Activated CD4-positive, alpha-beta memory T cell treated with anti-CD3 and anti-CD28 coated beads for 36 hours (primary cell): Measurements from ENCODE around the gene LRP5. TPM values are rescaled to one million over a fixed set of nuclear protein-coding genes. Genes with fewer than 3 reads are reported as not detected.

Experiments used
- CTCF ChIA-PET: fragments of 350-600 bp; sonication (Branson Sonifier 250); formaldehyde crosslinking; loops from one replicate; lab custom pipeline; 2021; ENCODE audit warnings: antibody characterized with exemption, inconsistent platforms; lab: Charles Lee
- POLR2A ChIA-PET: fragments of 350-600 bp; sonication (Branson Sonifier 250); formaldehyde crosslinking; loops from one replicate; lab custom pipeline; 2021; ENCODE audit warnings: antibody characterized with exemption; lab: Charles Lee
- DNase-seq: peaks from one replicate; pipeline ENCODE4 v3.0.0-alpha.2; 2020
- H3K27ac Mint-ChIP-seq: one replicate; pipeline ENCODE4 v1.8.0; 2021; ENCODE audit warnings: mixed read lengths
- H3K27me3 Mint-ChIP-seq: one replicate; pipeline ENCODE4 v1.8.0; 2021; ENCODE audit warnings: mixed read lengths
- H3K36me3 Mint-ChIP-seq: one replicate; pipeline ENCODE4 v1.8.0; 2021; ENCODE audit warnings: mixed read lengths
- H3K4me1 Mint-ChIP-seq: one replicate; pipeline ENCODE4 v1.8.0; 2021; ENCODE audit warnings: low read depth, mixed read lengths
- H3K4me3 Mint-ChIP-seq: one replicate; pipeline ENCODE4 v1.8.0; 2021; ENCODE audit warnings: mild to moderate bottlenecking, mixed read lengths
- H3K9me3 Mint-ChIP-seq: one replicate; pipeline ENCODE4 v1.8.0; 2021; ENCODE audit warnings: mixed read lengths
- intact Hi-C: fragments of 100-400 bp; cut with micrococcal nuclease; formaldehyde crosslinking; loops from one replicate; pipeline ENCODE4 v1.15.1; 2023
- total RNA-seq, 2 experiments: library from RNA; stranded (reverse); gene quantifications; one replicate each; pipeline ENCODE4 v1.2.3, GENCODE V29; 2021

Gene LRP5
- total RNA-seq, 2 experiments from 2014 or later: 6.1 to 7.6 TPM

DNA sequence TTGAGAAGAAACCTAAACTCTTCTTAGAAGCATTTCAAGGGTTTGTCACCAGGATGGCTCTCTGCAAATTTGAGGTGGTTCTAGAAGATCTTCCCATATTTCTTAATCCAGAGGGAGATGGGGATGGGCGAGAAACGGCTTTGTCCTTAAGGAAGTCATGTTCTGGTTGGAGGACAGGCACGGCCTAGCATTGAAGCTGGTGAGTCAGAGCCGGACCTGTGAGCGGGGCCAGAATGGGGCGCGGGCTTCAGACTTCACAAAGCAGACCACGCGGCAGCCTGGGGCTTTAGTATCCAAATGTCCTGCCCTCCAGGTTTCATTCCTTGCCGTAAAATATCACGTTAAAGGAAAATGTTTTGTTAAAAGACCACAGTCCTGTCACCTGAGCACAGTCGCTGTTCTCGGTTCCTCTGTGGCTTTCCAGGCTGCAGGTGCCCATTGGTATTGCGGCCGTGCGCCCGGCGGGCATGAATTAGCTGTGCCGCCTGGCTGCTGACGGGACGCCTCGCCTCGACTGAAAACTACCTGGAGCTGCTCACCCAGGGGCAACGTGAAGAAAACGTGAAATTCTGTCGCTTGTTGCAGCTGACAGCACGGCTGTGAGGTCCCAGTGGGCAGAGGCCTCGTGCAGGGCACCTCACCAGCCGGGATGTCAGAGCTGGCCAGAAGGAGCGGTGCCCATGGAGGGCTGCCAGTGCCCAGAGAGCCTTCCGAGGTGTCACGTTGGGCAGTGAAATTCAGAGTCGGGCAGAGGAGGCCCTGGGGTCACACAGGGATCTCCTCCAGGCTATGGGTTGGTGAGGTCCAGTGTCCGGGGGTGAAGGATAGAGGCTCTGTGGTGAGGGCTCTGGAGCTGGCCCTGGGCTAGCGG, 59.0 kb downstream of the LRP5 start:
- Mint-ChIP-seq H3K4me3 (no peak overlapping the region), H3K27ac (no peak overlapping the region), H3K9me3 (no peaks in the 10 kb centered on the region), H3K36me3 (no peaks in the 10 kb centered on the region), H3K4me1 (no peaks in the 10 kb centered on the region), H3K27me3 (peaks cover 3% of the 10 kb centered on the region)
- ChIA-PET POLR2A (no interaction called here), CTCF (interaction anchor here (1.1 kb wide), 1 partner anchor 8 kb away, joined by 3 read pairs; no protein-coding TSS in a partner anchor)
- DNase-seq: no peak
- intact Hi-C loops: no loop called here

DNA sequence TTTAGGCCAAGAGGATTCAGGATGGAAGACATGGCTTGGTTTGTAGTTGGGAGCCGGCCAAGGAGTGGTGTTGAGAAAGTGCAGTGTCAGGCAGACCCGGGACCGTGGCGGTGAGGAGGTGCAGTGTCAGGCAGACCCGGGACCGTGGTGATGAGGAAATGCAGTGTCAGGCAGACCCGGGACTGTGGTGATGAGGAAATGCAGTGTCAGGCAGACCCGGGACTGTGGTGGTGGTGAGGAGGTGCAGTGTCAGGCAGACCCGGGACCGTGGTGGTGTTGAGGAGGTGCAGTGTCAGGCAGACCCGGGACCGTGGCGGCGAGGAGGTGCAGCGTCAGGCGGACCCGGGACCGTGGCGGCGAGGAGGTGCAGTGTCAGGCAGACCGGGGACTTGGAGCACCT, 59.7 kb downstream of the LRP5 start:
- CTCF ChIA-PET: interaction anchor here (1.1 kb wide), 1 partner anchor 9 kb away, joined by 3 read pairs; no protein-coding TSS in a partner anchor
- intact Hi-C loops: no loop called here
- Mint-ChIP-seq H3K27me3 (peaks cover 3% of the 10 kb centered on the region), H3K36me3 (no peaks in the 10 kb centered on the region), H3K27ac (no peak overlapping the region), H3K9me3 (no peaks in the 10 kb centered on the region), H3K4me1 (no peaks in the 10 kb centered on the region), H3K4me3 (no peak overlapping the region)
- POLR2A ChIA-PET: no interaction called here
- no peak for DNase-seq

GRCh38 chr11:68372625-68373024, 60.2 kb downstream of the LRP5 start:
- no peak overlapping the region for H3K4me3 Mint-ChIP-seq

DNA sequence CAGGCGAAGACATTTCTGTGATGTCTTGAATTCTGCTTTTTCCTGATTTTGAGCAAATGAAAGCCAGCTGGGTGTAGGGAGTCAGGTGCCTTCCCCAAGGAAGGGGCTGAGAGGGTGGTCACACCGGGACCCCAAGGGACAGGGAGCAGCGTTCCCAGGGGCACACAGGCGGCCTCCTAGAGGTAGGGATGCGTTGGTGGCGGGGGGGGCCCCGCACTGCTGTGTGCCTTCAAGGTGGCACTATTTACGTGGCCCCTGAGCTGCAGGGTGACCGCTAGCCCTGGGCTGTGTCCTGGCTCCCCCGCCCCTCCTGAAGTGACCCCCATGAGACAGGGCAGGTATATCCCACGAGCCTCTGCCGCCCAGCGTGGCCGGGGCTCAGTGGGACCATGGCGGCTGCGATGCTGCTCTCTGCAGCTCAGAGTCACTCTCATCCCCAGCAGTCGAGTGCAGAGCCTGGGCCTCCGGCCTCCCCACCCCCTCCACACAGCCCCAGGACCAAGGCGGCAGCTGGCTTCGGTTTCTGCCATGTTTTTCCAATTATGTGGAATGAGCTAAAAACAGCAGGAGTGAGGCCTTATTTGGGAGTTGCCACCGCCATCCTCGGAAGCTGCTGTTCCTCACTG, 60.9 kb downstream of the LRP5 start:
- ChIA-PET CTCF (interaction anchor here (1.7 kb wide), 1 partner anchor 116 kb away, joined by 4 read pairs; no protein-coding TSS in a partner anchor), POLR2A (no interaction called here)
- Mint-ChIP-seq H3K9me3 (no peaks in the 10 kb centered on the region), H3K27ac (no peak overlapping the region), H3K36me3 (no peaks in the 10 kb centered on the region), H3K4me1 (no peaks in the 10 kb centered on the region), H3K4me3 (no peak overlapping the region), H3K27me3 (peaks cover 3% of the 10 kb centered on the region)
- intact Hi-C loops: no loop called here
- DNase-seq: no peak

More at GRCh38 chr11:68372625-68373024, 60.2 kb downstream of the LRP5 start:
- intact Hi-C loops: no loop called here
- POLR2A ChIA-PET: no interaction called here
- Mint-ChIP-seq H3K27ac (no peak overlapping the region), H3K27me3 (peaks cover 3% of the 10 kb centered on the region), H3K9me3 (no peaks in the 10 kb centered on the region), H3K4me1 (no peaks in the 10 kb centered on the region), H3K36me3 (no peaks in the 10 kb centered on the region)
- CTCF ChIA-PET: interaction anchor here (1.1 to 1.7 kb wide), 2 partner anchors 9 to 115 kb away, joined by 3 to 4 read pairs; no protein-coding TSS in a partner anchor
- DNase-seq: no peak

DNA sequence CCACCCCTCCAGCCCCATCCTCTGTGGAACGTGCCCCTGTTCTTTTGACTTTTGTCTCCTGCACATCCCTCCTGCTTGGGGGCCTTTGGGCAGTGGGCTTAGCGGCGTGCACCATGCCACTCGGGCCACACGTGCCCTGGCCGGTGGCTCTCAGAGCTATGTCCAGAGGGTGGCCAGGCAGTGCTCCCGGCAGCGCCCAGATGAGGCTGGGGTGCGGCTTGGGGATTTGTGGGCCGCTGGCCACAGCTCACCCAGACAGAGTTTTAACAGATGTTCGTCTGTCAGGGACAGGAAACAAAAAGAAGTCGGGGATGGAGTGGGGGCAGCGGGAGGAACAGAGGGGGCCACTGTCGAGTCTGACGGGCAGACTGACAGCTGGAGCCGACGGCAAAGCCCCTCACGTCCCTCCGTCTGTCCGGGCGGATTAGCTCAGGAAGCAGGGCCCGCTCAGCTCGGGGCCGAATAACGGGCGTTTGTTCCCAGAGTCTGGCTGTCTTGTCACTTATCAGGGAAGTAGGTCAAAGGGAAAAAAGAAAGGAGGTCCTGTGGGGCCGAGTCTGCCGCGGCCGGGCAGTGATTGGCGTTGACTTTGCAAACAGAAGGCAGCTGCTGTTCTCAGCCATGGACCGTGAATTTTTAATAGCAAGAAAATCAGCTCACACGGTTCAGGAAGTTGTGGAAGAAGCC, 61.6 kb downstream of the LRP5 start:
- POLR2A ChIA-PET: no interaction called here
- Mint-ChIP-seq H3K4me3 (no peak overlapping the region), H3K27ac (no peak overlapping the region), H3K9me3 (no peaks in the 10 kb centered on the region), H3K36me3 (no peaks in the 10 kb centered on the region), H3K27me3 (peaks cover 3% of the 10 kb centered on the region), H3K4me1 (no peaks in the 10 kb centered on the region)
- intact Hi-C loops: no loop called here
- DNase-seq: no peak
- CTCF ChIA-PET: interaction anchor here (1.7 kb wide), 1 partner anchor 116 kb away, joined by 4 read pairs; no protein-coding TSS in a partner anchor

DNA sequence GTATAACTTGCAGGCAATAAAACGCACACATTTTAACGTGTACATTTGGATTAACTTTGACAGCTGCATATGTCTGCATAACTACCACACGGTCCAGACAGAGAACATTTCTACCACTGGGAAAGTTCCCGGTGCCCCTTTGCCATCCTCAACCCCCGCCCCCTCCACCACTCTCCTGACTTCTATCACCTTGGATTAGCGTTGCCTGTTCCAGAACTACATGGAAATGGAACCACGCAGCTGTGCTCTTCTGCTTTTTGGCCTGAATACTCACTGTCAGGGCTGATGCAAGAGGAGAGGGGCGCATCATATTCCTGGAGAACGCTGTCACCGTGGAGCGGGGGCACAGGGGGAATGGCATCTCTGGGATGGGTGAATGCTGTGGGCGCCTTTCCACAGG, 62.1 kb downstream of the LRP5 start:
- no peaks in the 10 kb centered on the region for H3K9me3 Mint-ChIP-seq

GRCh38 chr11:68375337-68375736, 62.9 kb downstream of the LRP5 start:
- ChIA-PET CTCF (no interaction called here), POLR2A (no interaction called here)
- Mint-ChIP-seq H3K9me3 (no peaks in the 10 kb centered on the region), H3K4me1 (peaks cover 4% of the 10 kb centered on the region), H3K27me3 (peaks cover 8% of the 10 kb centered on the region), H3K4me3 (no peak overlapping the region), H3K36me3 (no peaks in the 10 kb centered on the region), H3K27ac (no peak overlapping the region)
- no peak for DNase-seq
- intact Hi-C loops: no loop called here

More for the DNA sequence above, 62.1 kb downstream of the LRP5 start:
- H3K4me1 Mint-ChIP-seq: no peaks in the 10 kb centered on the region
- intact Hi-C loops: no loop called here
- H3K36me3 Mint-ChIP-seq: no peaks in the 10 kb centered on the region
- CTCF ChIA-PET: no interaction called here
- H3K4me3 Mint-ChIP-seq: no peak overlapping the region
- no peak overlapping the region for H3K27ac Mint-ChIP-seq
- peaks cover 3% of the 10 kb centered on the region for H3K27me3 Mint-ChIP-seq
- POLR2A ChIA-PET: no interaction called here
- no peak for DNase-seq

DNA sequence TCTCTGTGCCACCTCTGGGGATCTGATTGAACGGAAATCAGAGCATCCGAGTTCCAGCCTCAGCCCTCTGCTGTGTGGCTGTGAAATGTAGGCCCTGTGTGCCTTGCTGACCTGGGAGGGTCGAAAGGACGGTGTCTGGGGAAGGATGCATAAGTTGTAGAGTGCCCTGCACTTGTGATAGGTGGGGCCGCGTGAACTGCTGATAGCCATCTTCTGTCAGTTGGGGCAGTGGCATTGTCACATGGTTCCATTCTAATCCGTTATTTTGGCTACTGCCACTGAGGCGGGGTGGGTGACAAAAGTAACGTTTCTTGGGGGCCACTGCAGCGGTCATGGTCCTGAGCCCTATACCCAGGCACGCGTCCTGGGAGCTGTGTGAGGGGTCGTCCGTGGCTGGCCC, 63.4 kb downstream of the LRP5 start:
- peaks cover 8% of the 10 kb centered on the region for H3K4me1 Mint-ChIP-seq
- no peak overlapping the region for H3K4me3 Mint-ChIP-seq
- H3K27me3 Mint-ChIP-seq: peaks cover 12% of the 10 kb centered on the region
- DNase-seq: no peak
- POLR2A ChIA-PET: no interaction called here
- intact Hi-C loops: no loop called here
- H3K27ac Mint-ChIP-seq: no peak overlapping the region
- no peaks in the 10 kb centered on the region for H3K9me3 Mint-ChIP-seq
- CTCF ChIA-PET: interaction anchor here (0.8 kb wide), 1 partner anchor 10 kb away, joined by 3 read pairs; no protein-coding TSS in a partner anchor
- H3K36me3 Mint-ChIP-seq: no peaks in the 10 kb centered on the region

- no peak for DNase-seq
- Mint-ChIP-seq H3K4me1 (peaks cover 9% of the 10 kb centered on the region), H3K27me3 (peaks cover 14% of the 10 kb centered on the region), H3K36me3 (no peaks in the 10 kb centered on the region), H3K9me3 (no peaks in the 10 kb centered on the region), H3K27ac (no peak overlapping the region), H3K4me3 (no peak overlapping the region)
- ChIA-PET CTCF (no interaction called here), POLR2A (no interaction called here)
- intact Hi-C loops: no loop called here
These were observed 65.0 kb downstream of the LRP5 start for GRCh38 chr11:68377389-68377795.

DNA sequence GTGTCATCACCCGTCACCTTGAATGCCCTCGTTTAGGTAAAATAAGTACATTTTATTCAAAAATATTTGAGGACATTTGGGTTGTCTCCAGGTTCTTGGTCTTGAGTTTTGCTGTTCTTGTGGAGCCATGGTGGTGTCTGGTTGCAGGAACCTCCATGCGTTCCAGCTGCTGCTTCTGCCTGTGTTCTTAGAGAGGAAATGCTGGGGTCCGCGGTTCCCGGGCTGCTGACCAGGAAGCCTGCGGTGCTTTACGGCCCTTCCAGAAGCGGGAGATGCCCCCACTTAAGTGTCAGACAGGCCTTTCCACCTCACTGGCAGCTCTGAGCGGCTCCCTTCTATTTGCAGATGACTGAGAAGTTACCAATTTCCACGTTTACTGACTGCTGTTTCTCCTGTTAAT, 66.8 kb downstream of the LRP5 start:
- DNase-seq: no peak
- Mint-ChIP-seq H3K36me3 (no peaks in the 10 kb centered on the region), H3K4me3 (no peak overlapping the region), H3K27me3 (peaks cover 14% of the 10 kb centered on the region), H3K27ac (no peak overlapping the region), H3K9me3 (no peaks in the 10 kb centered on the region), H3K4me1 (peaks cover 9% of the 10 kb centered on the region)
- intact Hi-C loops: no loop called here
- POLR2A ChIA-PET: no interaction called here
- CTCF ChIA-PET: interaction anchor here (1.7 kb wide), 1 partner anchor 82 kb away, joined by 3 read pairs; no protein-coding TSS in a partner anchor

- H3K9me3 Mint-ChIP-seq: no peaks in the 10 kb centered on the region
- no peak overlapping the region for H3K27ac Mint-ChIP-seq
- peaks cover 9% of the 10 kb centered on the region for H3K4me1 Mint-ChIP-seq
- DNase-seq: no peak
- no peak overlapping the region for H3K4me3 Mint-ChIP-seq
- intact Hi-C loops: no loop called here
- H3K36me3 Mint-ChIP-seq: no peaks in the 10 kb centered on the region
- peaks cover 11% of the 10 kb centered on the region for H3K27me3 Mint-ChIP-seq
- CTCF ChIA-PET: no interaction called here
- POLR2A ChIA-PET: no interaction called here
These were observed 68.6 kb downstream of the LRP5 start for GRCh38 chr11:68380786-68381622.
